Neuronal stem cell (in vitro differentiated cells): ENCODE data around the gene GNG4.

Source experiments
- DNase-seq: peaks from one replicate; pipeline ENCODE4 v3.0.0-alpha.2; 2013; ENCODE audit warnings: low spot score
- H2AFZ ChIP-seq: one replicate; pipeline ENCODE4 v1.6.1; 2013; ENCODE audit warnings: mild to moderate bottlenecking, low read length, inconsistent platforms
- H2AK5ac ChIP-seq: 2 replicates; pipeline ENCODE4 v1.6.1; 2013; ENCODE audit warnings: low read depth, mild to moderate bottlenecking, inconsistent platforms, low read length, moderate library complexity, mixed read lengths
- H2BK120ac ChIP-seq: 2 replicates; pipeline ENCODE4 v1.6.1; 2013; ENCODE audit warnings: low read depth, mild to moderate bottlenecking, inconsistent platforms, low read length, moderate library complexity, mixed read lengths
- H2BK12ac ChIP-seq: one replicate; pipeline ENCODE4 v1.6.1; 2013; ENCODE audit warnings: low read length, inconsistent platforms
- H2BK15ac ChIP-seq: 2 replicates; pipeline ENCODE4 v1.6.1; 2013; ENCODE audit warnings: mild to moderate bottlenecking, low read length, inconsistent platforms, mixed read lengths
- H2BK5ac ChIP-seq: one replicate; pipeline ENCODE4 v1.6.1; 2013; ENCODE audit warnings: inconsistent platforms, mild to moderate bottlenecking, low read length, moderate library complexity
- H3K14ac ChIP-seq: one replicate; pipeline ENCODE4 v1.6.1; 2013; ENCODE audit warnings: low read length, inconsistent platforms
- H3K18ac ChIP-seq: 2 replicates; pipeline ENCODE4 v1.6.1; 2013; ENCODE audit warnings: low read length, inconsistent platforms
- H3K23ac ChIP-seq: 2 replicates; pipeline ENCODE4 v1.6.1; 2013; ENCODE audit warnings: low read depth, mild to moderate bottlenecking, mixed read lengths, low read length, inconsistent platforms; ENCODE audit not compliant: poor library complexity
- H3K27ac ChIP-seq: replicated peaks from 3 replicates; pipeline ENCODE4 v1.5.1; 2013; ENCODE audit warnings: low read length, inconsistent platforms
- H3K27me3 ChIP-seq, 3 experiments: 2 replicates each; pipeline ENCODE4 v1.6.1; 2013; ENCODE audit warnings: low read length in 3 of 3, mild to moderate bottlenecking in 2 of 3, inconsistent platforms in 1 of 3, low read depth in 1 of 3, mixed read lengths in 1 of 3, moderate library complexity in 1 of 3; ENCODE audit not compliant: control insufficient read depth in 3 of 3, insufficient read depth in 3 of 3
- H3K36me3 ChIP-seq, 2 donors: replicated peaks in 1 of 2; 2 replicates each; pipeline ENCODE4 v1.6.1; 2013; ENCODE audit warnings: low read length in 2 of 2; ENCODE audit not compliant: control insufficient read depth in 2 of 2, insufficient read depth in 2 of 2
- H3K4ac ChIP-seq: 2 replicates; pipeline ENCODE4 v1.6.1; 2013; ENCODE audit warnings: inconsistent platforms, mild to moderate bottlenecking, low read length, moderate library complexity
- H3K4me1 ChIP-seq, 2 donors: 1 replicate in 1 of 2; 2 replicates in 1 of 2; pipeline ENCODE4 v1.6.1; 2013; ENCODE audit warnings: low read length in 2 of 2, low read depth in 1 of 2; ENCODE audit not compliant: control insufficient read depth in 2 of 2, insufficient read depth in 1 of 2
- H3K4me2 ChIP-seq: one replicate; pipeline ENCODE4 v1.6.1; 2013; ENCODE audit warnings: mild to moderate bottlenecking, low read length, inconsistent platforms; ENCODE audit not compliant: insufficient read depth, poor library complexity, severe bottlenecking
- H3K4me3 ChIP-seq, 2 donors: 2 replicates each; pipeline ENCODE4 v1.5.1; 2013; ENCODE audit warnings: low read length in 2 of 2, mild to moderate bottlenecking in 2 of 2, inconsistent platforms in 1 of 2, moderate library complexity in 1 of 2
- H3K79me1 ChIP-seq: one replicate; pipeline ENCODE4 v1.6.1; 2013; ENCODE audit warnings: low read depth, mild to moderate bottlenecking, inconsistent platforms, low read length, moderate library complexity
- H3K9ac ChIP-seq: one replicate; pipeline ENCODE4 v1.6.1; 2013; ENCODE audit warnings: mild to moderate bottlenecking, low read depth, low read length, inconsistent platforms; ENCODE audit not compliant: poor library complexity
- H3K9me3 ChIP-seq, 2 donors: replicated peaks in 1 of 2; 2 replicates each; pipeline versions ENCODE3 to v1.6.1; 2013; ENCODE audit warnings: low read length in 2 of 2, mild to moderate bottlenecking in 2 of 2, inconsistent platforms in 1 of 2, low read depth in 1 of 2, mixed read lengths in 1 of 2, moderate library complexity in 1 of 2; ENCODE audit not compliant: control insufficient read depth in 2 of 2, insufficient read depth in 1 of 2
- H4K8ac ChIP-seq: one replicate; pipeline ENCODE4 v1.6.1; 2013; ENCODE audit warnings: low read depth, mild to moderate bottlenecking, inconsistent platforms, low read length, moderate library complexity
- H4K91ac ChIP-seq: one replicate; pipeline ENCODE4 v1.6.1; 2013; ENCODE audit warnings: low read length, low read depth, mild to moderate bottlenecking, inconsistent platforms; ENCODE audit not compliant: poor library complexity
- WGBS, 2 donors: extraction: QIAGEN DNeasy Blood & Tissue Kit; methylation state at CpG; one replicate each; pipeline ENCODE4 v1.1.7; 2013; ENCODE audit warnings: missing lambda C conversion rate in 2 of 2, mixed read lengths in 1 of 2; ENCODE audit not compliant: insufficient read length in 2 of 2, insufficient replicate concordance in 1 of 2; ENCODE audit errors: extremely low coverage in 2 of 2; 5-methylcytosine and 5-hydroxymethylcytosine counted together

The GNG4 gene

GRCh38 chr1:235562589-235562988 is 87.0 kb downstream of the GNG4 start:
- H3K23ac ChIP-seq = no peak overlapping the region
- H2BK5ac ChIP-seq = no peak overlapping the region
- H3K4ac ChIP-seq = no peak overlapping the region
- H3K27ac ChIP-seq = no peak overlapping the region
- peaks cover 0 to 41% of the 10 kb centered on the region in 2 donors for H3K36me3 ChIP-seq
- no peak overlapping the region for H4K91ac ChIP-seq
- peaks cover 0 to 2% of the 10 kb centered on the region in 2 donors for H3K9me3 ChIP-seq
- H3K4me3 ChIP-seq = no peak overlapping the region
- H3K4me2 ChIP-seq = no peak overlapping the region
- H2BK12ac ChIP-seq = no peak overlapping the region
- H3K18ac ChIP-seq = no peak overlapping the region
- H3K79me1 ChIP-seq = no peaks in the 10 kb centered on the region
- no peak for DNase-seq
- H2BK15ac ChIP-seq = no peak overlapping the region
- H4K8ac ChIP-seq = no peak overlapping the region
- no peaks in the 10 kb centered on the region for H3K27me3 ChIP-seq
- no peak overlapping the region for H3K9ac ChIP-seq
- peaks cover 1 to 2% of the 10 kb centered on the region in 2 donors for H3K4me1 ChIP-seq
- H2AFZ ChIP-seq = no peak overlapping the region
- H2BK120ac ChIP-seq = no peak overlapping the region
- H3K14ac ChIP-seq = no peak overlapping the region
- H2AK5ac ChIP-seq = no peak overlapping the region

GRCh38 chr1:235558621-235559169 is 90.9 kb downstream of the GNG4 start:
- Histone ChIP-seq H3K4me1 (no peaks in the 10 kb centered on the region), H3K4me2 (no peak overlapping the region), H3K23ac (no peak overlapping the region), H2BK12ac (no peak overlapping the region), H3K27ac (no peak overlapping the region), H3K4ac (no peak overlapping the region), H2BK120ac (no peak overlapping the region), H2BK5ac (no peak overlapping the region), H3K36me3 (peaks cover 0 to 23% of the 10 kb centered on the region in 2 donors), H4K91ac (no peak overlapping the region), H3K9me3 (peaks cover 0 to 2% of the 10 kb centered on the region in 2 donors), H3K14ac (no peak overlapping the region), H3K27me3 (no peaks in the 10 kb centered on the region), H3K9ac (no peak overlapping the region), H3K79me1 (no peaks in the 10 kb centered on the region), H2AFZ (no peak overlapping the region), H2AK5ac (no peak overlapping the region), H2BK15ac (no peak overlapping the region), H3K4me3 (no peak overlapping the region), H4K8ac (no peak overlapping the region), H3K18ac (no peak overlapping the region)
- no peak for DNase-seq
- WGBS, 2 donors = no CpG with 5 or more reads among the region's 6 CpGs

GRCh38 chr1:235557495-235557894 is 92.1 kb downstream of the GNG4 start:
- H3K9me3 ChIP-seq = no peaks in the 10 kb centered on the region
- no peak overlapping the region for H2BK5ac ChIP-seq
- no CpG with 5 or more reads among the region's 8 CpGs for WGBS, 2 donors
- H3K79me1 ChIP-seq = no peaks in the 10 kb centered on the region
- H2AK5ac ChIP-seq = no peak overlapping the region
- no peak overlapping the region for H2BK15ac ChIP-seq
- H4K8ac ChIP-seq = no peak overlapping the region
- no peak overlapping the region for H2BK12ac ChIP-seq
- no peaks in the 10 kb centered on the region for H3K27me3 ChIP-seq
- no peak overlapping the region for H4K91ac ChIP-seq
- DNase-seq = no peak
- H2BK120ac ChIP-seq = no peak overlapping the region
- H3K14ac ChIP-seq = no peak overlapping the region
- no peak overlapping the region for H3K4me3 ChIP-seq
- H3K27ac ChIP-seq = no peak overlapping the region
- no peak overlapping the region for H3K4ac ChIP-seq
- no peak overlapping the region for H3K23ac ChIP-seq
- H3K4me2 ChIP-seq = no peak overlapping the region
- no peak overlapping the region for H2AFZ ChIP-seq
- no peak overlapping the region for H3K18ac ChIP-seq
- no peak overlapping the region for H3K9ac ChIP-seq
- H3K36me3 ChIP-seq = peaks cover 0 to 18% of the 10 kb centered on the region in 2 donors
- no peaks in the 10 kb centered on the region for H3K4me1 ChIP-seq

GRCh38 chr1:235556807-235557206 is 92.8 kb downstream of the GNG4 start:
- Histone ChIP-seq H3K79me1 (no peaks in the 10 kb centered on the region), H3K4me2 (no peak overlapping the region), H3K9me3 (no peaks in the 10 kb centered on the region), H3K14ac (no peak overlapping the region), H2BK12ac (no peak overlapping the region), H3K9ac (no peak overlapping the region), H3K23ac (no peak overlapping the region), H2BK120ac (no peak overlapping the region), H4K91ac (no peak overlapping the region), H3K27ac (no peak overlapping the region), H2BK5ac (no peak overlapping the region), H3K36me3 (peaks cover 0 to 21% of the 10 kb centered on the region in 2 donors), H3K18ac (no peak overlapping the region), H2AK5ac (no peak overlapping the region), H2BK15ac (no peak overlapping the region), H3K4me1 (no peaks in the 10 kb centered on the region), H3K4ac (no peak overlapping the region), H2AFZ (no peak overlapping the region), H4K8ac (no peak overlapping the region), H3K27me3 (no peaks in the 10 kb centered on the region), H3K4me3 (no peak overlapping the region)
- no CpG with 5 or more reads among the region's 11 CpGs for WGBS, 2 donors
- no peak for DNase-seq
